ENCODE measurements around the gene SOX4.

SOX4 gene

DNA sequence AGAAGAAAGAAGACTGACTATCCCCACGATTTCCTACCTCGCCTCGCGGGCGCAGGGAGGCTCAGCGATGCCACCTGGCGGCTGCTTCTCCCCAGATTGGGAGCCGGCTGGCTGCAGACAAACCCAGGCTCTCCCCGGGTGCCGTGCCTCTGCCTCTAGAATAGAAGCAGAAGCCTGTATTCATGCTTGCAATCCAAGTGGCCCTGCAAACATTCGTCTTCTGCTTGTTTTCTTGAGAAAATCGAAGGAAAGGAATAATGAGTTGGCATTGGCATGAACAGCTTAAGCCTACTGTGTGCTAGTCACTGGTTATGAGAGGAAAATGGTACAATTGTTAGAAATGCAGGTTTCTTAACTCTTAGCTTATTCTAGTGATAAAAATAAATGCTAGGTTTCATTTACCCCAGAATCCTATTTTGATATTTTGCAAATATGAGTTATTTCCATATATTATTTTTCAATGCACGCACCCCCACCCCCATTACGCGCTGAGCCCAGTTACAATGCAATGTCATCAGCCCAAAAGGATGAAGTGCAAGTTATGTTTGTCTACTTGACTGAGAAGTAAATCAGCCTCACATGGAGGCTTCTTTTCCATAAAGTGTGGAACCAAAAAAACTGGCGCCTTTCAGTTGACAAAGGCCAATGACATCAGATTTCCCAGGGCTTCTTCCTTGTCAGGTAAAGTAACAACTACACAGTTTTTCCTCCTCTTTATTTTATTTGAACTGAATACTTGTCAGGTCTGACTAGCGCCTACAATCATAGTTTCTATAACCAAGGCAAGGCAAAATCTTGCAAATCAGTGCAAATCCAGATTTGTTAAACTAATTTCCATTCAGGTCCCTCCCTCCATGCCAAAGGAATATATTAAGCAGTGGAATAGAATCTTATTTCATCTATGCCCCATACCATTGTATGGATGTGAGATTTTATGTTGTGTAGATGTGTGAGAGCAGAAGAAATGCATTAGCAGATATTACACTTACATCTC, 3.9 kb upstream of the SOX4 start:
- Histone ChIP-seq H4K20me1 (ENCODE audit: control insufficient read depth, insufficient read depth, low read depth, low read length) (no peaks in the 10 kb centered on the region), H3K79me2 (ENCODE audit: control insufficient read depth, low read length) (peaks cover 1% of the 10 kb centered on the region; the same call in 1 of the 2 replicates), H3K4me1 (ENCODE audit: control insufficient read depth, low read length) (peaks cover 20% of the 10 kb centered on the region), H3K36me3 (ENCODE audit: control insufficient read depth, low read length) (no peaks in the 10 kb centered on the region), H3K9me3 (ENCODE audit: control insufficient read depth, insufficient read depth, low read length) (no peaks in the 10 kb centered on the region), H3K4me3 (ENCODE audit: low read length) (peak overlapping the region; percentile 76), H3K27me3 (ENCODE audit: control insufficient read depth, low read length) (peaks cover 42% of the 10 kb centered on the region), H3K27ac (ENCODE audit: low read depth, low read length) (no peak overlapping the region), H3K4me2 (ENCODE audit: low read length) (peak overlapping the region; percentile 97), H3K9me2 (replicated peaks; ENCODE audit: control insufficient read depth, low read length) (no peaks in the 10 kb centered on the region), H3F3A (ENCODE audit: control insufficient read depth, insufficient read depth) (peaks cover 9% of the 10 kb centered on the region; the same call in 1 of the 2 replicates)
- no peak for TF ChIP-seq EZH2phosphoT487 (IDR thresholded peaks at IDR 0.05; ENCODE audit: borderline replicate concordance, low read length)
- TF ChIP-seq, protein P1, sequence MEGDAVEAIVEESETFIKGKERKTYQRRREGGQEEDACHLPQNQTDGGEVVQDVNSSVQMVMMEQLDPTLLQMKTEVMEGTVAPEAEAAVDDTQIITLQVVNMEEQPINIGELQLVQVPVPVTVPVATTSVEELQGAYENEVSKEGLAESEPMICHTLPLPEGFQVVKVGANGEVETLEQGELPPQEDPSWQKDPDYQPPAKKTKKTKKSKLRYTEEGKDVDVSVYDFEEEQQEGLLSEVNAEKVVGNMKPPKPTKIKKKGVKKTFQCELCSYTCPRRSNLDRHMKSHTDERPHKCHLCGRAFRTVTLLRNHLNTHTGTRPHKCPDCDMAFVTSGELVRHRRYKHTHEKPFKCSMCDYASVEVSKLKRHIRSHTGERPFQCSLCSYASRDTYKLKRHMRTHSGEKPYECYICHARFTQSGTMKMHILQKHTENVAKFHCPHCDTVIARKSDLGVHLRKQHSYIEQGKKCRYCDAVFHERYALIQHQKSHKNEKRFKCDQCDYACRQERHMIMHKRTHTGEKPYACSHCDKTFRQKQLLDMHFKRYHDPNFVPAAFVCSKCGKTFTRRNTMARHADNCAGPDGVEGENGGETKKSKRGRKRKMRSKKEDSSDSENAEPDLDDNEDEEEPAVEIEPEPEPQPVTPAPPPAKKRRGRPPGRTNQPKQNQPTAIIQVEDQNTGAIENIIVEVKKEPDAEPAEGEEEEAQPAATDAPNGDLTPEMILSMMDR (IDR thresholded peaks at IDR 0.05; ENCODE audit: low read depth, low read length, poor library complexity, severe bottlenecking): peak; percentile 77

DNA sequence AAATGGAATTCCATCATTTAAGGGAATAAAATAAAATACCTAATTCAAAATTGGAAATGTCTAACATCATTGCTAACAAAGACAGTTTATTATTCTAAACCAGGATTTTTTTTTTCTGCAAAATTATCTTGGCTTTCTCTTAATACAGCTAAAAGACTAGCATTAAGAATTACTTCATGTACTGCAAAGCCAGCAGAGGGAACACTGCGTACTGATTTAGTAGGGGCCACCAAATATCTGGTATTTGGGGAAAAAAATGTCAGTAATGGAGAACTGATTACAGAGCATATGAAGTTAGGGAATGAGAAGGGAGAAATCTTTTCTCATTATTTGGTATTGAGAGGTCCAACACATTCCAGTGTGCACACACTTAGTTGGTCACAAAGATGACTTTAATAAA, 3.2 kb upstream of the SOX4 start:
- no peak overlapping the region for H3K27ac ChIP-seq (ENCODE audit: low read depth, low read length)
- no peaks in the 10 kb centered on the region for H3K9me3 ChIP-seq (ENCODE audit: control insufficient read depth, insufficient read depth, low read length)
- no peak overlapping the region for H3K4me3 ChIP-seq (ENCODE audit: low read length)
- peaks cover 3% of the 10 kb centered on the region; the same call in 1 of the 2 replicates for H3K79me2 ChIP-seq (ENCODE audit: control insufficient read depth, low read length)
- H3K9me2 ChIP-seq (replicated peaks; ENCODE audit: control insufficient read depth, low read length): no peaks in the 10 kb centered on the region
- no peak overlapping the region for H3K4me2 ChIP-seq (ENCODE audit: low read length)
- H4K20me1 ChIP-seq (ENCODE audit: control insufficient read depth, insufficient read depth, low read depth, low read length): no peaks in the 10 kb centered on the region
- TF ChIP-seq, protein P1 (IDR thresholded peaks at IDR 0.05; ENCODE audit: low read depth, low read length, poor library complexity, severe bottlenecking): no peak
- TF ChIP-seq EZH2phosphoT487 (IDR thresholded peaks at IDR 0.05; ENCODE audit: borderline replicate concordance, low read length): no peak
- peaks cover 20% of the 10 kb centered on the region for H3K4me1 ChIP-seq (ENCODE audit: control insufficient read depth, low read length)
- H3F3A ChIP-seq (ENCODE audit: control insufficient read depth, insufficient read depth): peaks cover 9% of the 10 kb centered on the region; the same call in 1 of the 2 replicates
- no peaks in the 10 kb centered on the region for H3K36me3 ChIP-seq (ENCODE audit: control insufficient read depth, low read length)
- H3K27me3 ChIP-seq (ENCODE audit: control insufficient read depth, low read length): peaks cover 42% of the 10 kb centered on the region

DNA sequence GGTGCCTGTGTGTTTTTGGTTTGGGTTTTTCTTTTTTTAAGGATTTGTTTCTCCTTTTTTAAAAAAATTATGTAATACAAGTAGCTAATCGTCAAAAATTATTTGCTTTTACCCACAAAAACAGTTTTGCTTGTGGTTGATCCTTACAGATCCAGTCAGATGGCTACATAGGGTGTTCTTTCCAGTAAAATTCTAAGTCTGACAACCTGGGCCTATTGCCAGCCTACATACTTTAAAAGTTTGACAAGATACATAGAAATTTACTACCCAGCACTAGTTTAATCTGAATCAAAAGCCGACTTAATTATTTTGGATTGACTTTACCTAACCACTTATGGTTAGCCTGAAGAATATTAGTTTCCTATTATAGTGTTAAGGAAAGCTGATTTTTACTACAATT, 2.1 kb upstream of the SOX4 start:
- H3K27me3 ChIP-seq (ENCODE audit: control insufficient read depth, low read length): peaks cover 38% of the 10 kb centered on the region
- TF ChIP-seq, protein P1 (IDR thresholded peaks at IDR 0.05; ENCODE audit: low read depth, low read length, poor library complexity, severe bottlenecking): no peak
- no peak for TF ChIP-seq EZH2phosphoT487 (IDR thresholded peaks at IDR 0.05; ENCODE audit: borderline replicate concordance, low read length)
- H3K27ac ChIP-seq (ENCODE audit: low read depth, low read length): no peak overlapping the region
- H3F3A ChIP-seq (ENCODE audit: control insufficient read depth, insufficient read depth): peaks cover 9% of the 10 kb centered on the region; the same call in 1 of the 2 replicates
- no peaks in the 10 kb centered on the region for H3K36me3 ChIP-seq (ENCODE audit: control insufficient read depth, low read length)
- H3K4me3 ChIP-seq (ENCODE audit: low read length): no peak overlapping the region
- no peaks in the 10 kb centered on the region for H3K9me3 ChIP-seq (ENCODE audit: control insufficient read depth, insufficient read depth, low read length)
- peaks cover 30% of the 10 kb centered on the region for H3K4me1 ChIP-seq (ENCODE audit: control insufficient read depth, low read length)
- H3K79me2 ChIP-seq (ENCODE audit: control insufficient read depth, low read length): peaks cover 13% of the 10 kb centered on the region
- H3K9me2 ChIP-seq (replicated peaks; ENCODE audit: control insufficient read depth, low read length): no peaks in the 10 kb centered on the region
- H3K4me2 ChIP-seq (ENCODE audit: low read length): no peak overlapping the region
- no peaks in the 10 kb centered on the region for H4K20me1 ChIP-seq (ENCODE audit: control insufficient read depth, insufficient read depth, low read depth, low read length)

All from DOHH2 (cell line).